Hematopoietic multipotent progenitor cell treated with erythropoietin and hydrocortisone succinate and interleukin-3 and kit ligand, for 15 days (in vitro differentiated cells): Measurements from ENCODE around the gene ATXN7.

ENCODE experiments used
- DNase-seq: peaks from one replicate; pipeline ENCODE4 v3.0.0-alpha.2; 2015; ENCODE audit warnings: low spot score

Gene ATXN7

GRCh38 chr3:63908081-63908736, 44.5 kb downstream of the ATXN7 start:
- DNase-seq, result no peak

GRCh38 chr3:63908776-63909175, 45.1 kb downstream of the ATXN7 start:
- DNase-seq, result no peak

- DNase-seq, result no peak
Measured at GRCh38 chr3:63909431-63909830, 45.8 kb downstream of the ATXN7 start.

- no peak for DNase-seq
Measured at GRCh38 chr3:63910001-63910400, 46.3 kb downstream of the ATXN7 start.

GRCh38 chr3:63910891-63911290, 47.2 kb downstream of the ATXN7 start:
- DNase-seq, result no peak

GRCh38 chr3:63911509-63911872, 47.8 kb downstream of the ATXN7 start:
- DNase-seq, result no peak

GRCh38 chr3:63911873-63912767, 48.5 kb downstream of the ATXN7 start, which contains the start of gene SCAANT1:
SCAANT1 (minus strand) TSS chr3:63912383.
- DNase-seq, result peak; percentile 81

GRCh38 chr3:63912768-63913588, 49.3 kb downstream of the ATXN7 start:
- peak; percentile 49 for DNase-seq

- DNase-seq, result peak; percentile 60
Measured at GRCh38 chr3:63914312-63914711, 50.6 kb downstream of the ATXN7 start.

- no peak for DNase-seq
Measured at GRCh38 chr3:63918321-63918720, 54.7 kb downstream of the ATXN7 start.

GRCh38 chr3:63920001-63920400, 56.3 kb downstream of the ATXN7 start:
- DNase-seq, result no peak

- DNase-seq, result no peak
Measured at GRCh38 chr3:63921741-63922482, 58.2 kb downstream of the ATXN7 start.

GRCh38 chr3:63922491-63923199, 59.0 kb downstream of the ATXN7 start:
- no peak for DNase-seq

- DNase-seq, result peak; percentile 48
Measured at GRCh38 chr3:63926309-63926708, 62.6 kb downstream of the ATXN7 start.

- DNase-seq, result no peak
Measured at GRCh38 chr3:63927422-63928280, 64.0 kb downstream of the ATXN7 start.

- DNase-seq, result no peak
Measured at GRCh38 chr3:63931290-63931689, 67.6 kb downstream of the ATXN7 start.

- no peak for DNase-seq
Measured at GRCh38 chr3:63932509-63933212, 69.0 kb downstream of the ATXN7 start.

- no peak for DNase-seq
Measured at GRCh38 chr3:63933459-63933858, 69.8 kb downstream of the ATXN7 start.

GRCh38 chr3:63934041-63934866, 70.6 kb downstream of the ATXN7 start:
- peak; percentile 31 for DNase-seq
